HepG2 (cell line): Measurements from ENCODE around the gene NOL11. TPM values are rescaled to one million over a fixed set of nuclear protein-coding genes. Genes with fewer than 3 reads are reported as not detected.
"Not testable (repeated sequence)": the region's sequence is repeated elsewhere in the genome, so short reads cannot be mapped to it uniquely, and the experiment has no call there.

Source experiments
- ATAC-seq: fragments of 200-7000 bp; cut with Tn5 transposase; 3 replicates; pipeline ENCODE4 v1.9.1; 2020; ENCODE audit warnings: mild to moderate bottlenecking, moderate library complexity
- BruUV-seq: library from RNA; stranded (reverse); fragments of 400-500 nt; replicated peaks from 2 replicates; lab custom pipeline; 2021; lab: Mats Ljungman, UMichigan
- CTCF ChIA-PET: fragments of 300-600 bp; formaldehyde crosslinking; extraction: SDS; loops from one replicate; lab custom pipeline; 2021; ENCODE audit warnings: low total read pairs, inconsistent platforms, low intra/inter-chr PET ratio; lab: Yijun Ruan, JAX
- POLR2A ChIA-PET: fragments of 350-600 bp; sonication (Branson Sonifier 250); formaldehyde crosslinking; loops from one replicate; lab custom pipeline; 2020; ENCODE audit warnings: antibody characterized with exemption, inconsistent platforms; lab: Yijun Ruan, JAX
- DNase-seq: peaks from one replicate; pipeline ENCODE4 v3.0.0-alpha.2; 2015; ENCODE audit warnings: low spot score
- FAIRE-seq: peaks from 3 replicates; lab custom pipeline; 2011; peaks lifted over from hg19 to GRCh38; lab: Jason Lieb, UNC
- H2AFZ ChIP-seq: one replicate; pipeline ENCODE4 v1.6.1; 2011; ENCODE audit warnings: low read length, inconsistent platforms
- H3K27ac ChIP-seq: fragments of 300-600 bp; 3 replicates; pipeline ENCODE4 v1.8.0; 2011; ENCODE audit warnings: mixed run types, mild to moderate bottlenecking, mixed read lengths, low read length, inconsistent platforms; ENCODE audit not compliant: insufficient read depth; ENCODE audit errors: extremely low read length
- H3K27me3 ChIP-seq, 2 experiments: fragments of 200-600 bp in 1 of 2; 2 replicates in 1 of 2; 3 replicates in 1 of 2; pipeline versions ENCODE4 v1.6.0 to v1.8.0; 2011; ENCODE audit warnings: low read length in 2 of 2, mild to moderate bottlenecking in 2 of 2, moderate library complexity in 2 of 2, inconsistent platforms in 1 of 2; ENCODE audit not compliant: insufficient read depth in 2 of 2, control insufficient read depth in 1 of 2
- H3K36me3 ChIP-seq, 2 experiments: fragments of 200-600 bp in 1 of 2; replicated peaks in 1 of 2; 2 replicates in 1 of 2; 3 replicates in 1 of 2; pipeline versions ENCODE4 v1.5.1 to v1.8.0; 2011; ENCODE audit warnings: low read length in 2 of 2, inconsistent platforms in 1 of 2; ENCODE audit not compliant: insufficient read depth in 2 of 2, control insufficient read depth in 1 of 2
- H3K4me1 ChIP-seq: 2 replicates; pipeline ENCODE4 v1.5.1; 2012; ENCODE audit warnings: low read length, inconsistent platforms; ENCODE audit not compliant: insufficient read depth
- H3K4me2 ChIP-seq: 2 replicates; pipeline ENCODE4 v1.6.0; 2011; ENCODE audit warnings: low read depth, low read length, inconsistent platforms
- H3K4me3 ChIP-seq, 3 experiments: fragments of 200-600 bp in 1 of 3; sonication (generic), shearing (Covaris generic) in 1 of 3; replicated peaks in 1 of 3; 2 replicates each; pipeline ENCODE4 v1.5.1; 2011 to 2016; ENCODE audit warnings: low read length in 3 of 3, inconsistent platforms in 2 of 3, low read depth in 2 of 3, mild to moderate bottlenecking in 2 of 3, control low read depth in 1 of 3, mixed read lengths in 1 of 3; ENCODE audit not compliant: insufficient read depth in 1 of 3
- H3K79me2 ChIP-seq: one replicate; pipeline ENCODE4 v1.6.1; 2011; ENCODE audit warnings: low read length, inconsistent platforms; ENCODE audit not compliant: insufficient read depth
- H3K9ac ChIP-seq: 2 replicates; pipeline ENCODE4 v1.6.0; 2011; ENCODE audit warnings: mild to moderate bottlenecking, low read depth, low read length, inconsistent platforms; ENCODE audit not compliant: insufficient read depth
- H3K9me3 ChIP-seq: 2 replicates; pipeline ENCODE4 v1.5.1; 2012; ENCODE audit warnings: mild to moderate bottlenecking, low read length
- H4K20me1 ChIP-seq: 2 replicates; pipeline ENCODE4 v1.6.0; 2011; ENCODE audit warnings: inconsistent platforms, mild to moderate bottlenecking, low read length, moderate library complexity; ENCODE audit not compliant: insufficient read depth
- ARID4A ChIP-seq: sonication (generic); formaldehyde crosslinking; IDR thresholded peaks from 2 replicates; pipeline ENCODE4 v1.5.0; 2020; ENCODE audit warnings: mild to moderate bottlenecking, missing genetic modification reagents, borderline replicate concordance
- CEBPG ChIP-seq: IDR thresholded peaks from 2 replicates; pipeline ENCODE4 v1.6.1; 2016
- CREB1 ChIP-seq, 2 experiments: fragments of 450-650 bp in 1 of 2; IDR thresholded peaks; 2 replicates each; pipeline ENCODE4 v1.6.1; 2016 to 2017; ENCODE audit warnings: control low read depth in 1 of 2, mild to moderate bottlenecking in 1 of 2, missing compliant biosample characterization in 1 of 2, missing genetic modification characterization in 1 of 2
- DPF2 ChIP-seq: sonication (generic); formaldehyde crosslinking; IDR thresholded peaks from 2 replicates; pipeline ENCODE4 v1.4.0; 2020; ENCODE audit warnings: mild to moderate bottlenecking, low read depth, missing genetic modification reagents, borderline replicate concordance
- PAXIP1 ChIP-seq: sonication (generic); formaldehyde crosslinking; conservative IDR thresholded peaks from 2 replicates; pipeline ENCODE4 v1.4.0; 2020; ENCODE audit warnings: mild to moderate bottlenecking, missing genetic modification reagents, moderate library complexity
- RORA ChIP-seq: sonication (generic); formaldehyde crosslinking; IDR thresholded peaks from 2 replicates; pipeline ENCODE4 v1.5.0; 2020; ENCODE audit warnings: mild to moderate bottlenecking, missing genetic modification reagents, moderate library complexity
- TBX2 ChIP-seq: sonication (generic); formaldehyde crosslinking; IDR thresholded peaks from 2 replicates; pipeline ENCODE4 v1.5.0; 2020; ENCODE audit warnings: missing genetic modification reagents, mild to moderate bottlenecking, borderline replicate concordance
- ZMYM4 ChIP-seq: sonication (generic); formaldehyde crosslinking; IDR thresholded peaks from 2 replicates; pipeline ENCODE4 v1.8.1; 2023; ENCODE audit warnings: mild to moderate bottlenecking, missing genetic modification reagents
- ZNF772 ChIP-seq: sonication (generic); formaldehyde crosslinking; IDR thresholded peaks from 2 replicates; pipeline ENCODE4 v1.5.0; 2020; ENCODE audit warnings: mild to moderate bottlenecking, missing genetic modification reagents
- ZSCAN5A ChIP-seq: sonication (generic); formaldehyde crosslinking; IDR thresholded peaks from 2 replicates; pipeline ENCODE4 v1.8.0; 2022; ENCODE audit warnings: mild to moderate bottlenecking, missing genetic modification reagents, borderline replicate concordance
- WGBS: methylation state at CpG from one replicate; pipeline ENCODE4 v1.1.6; 2017; ENCODE audit warnings: low lambda C conversion rate; 5-methylcytosine and 5-hydroxymethylcytosine counted together
- in situ Hi-C: cut with HindIII; loops from 2 replicates; pipeline ENCODE4 v1.10.0; 2017; ENCODE audit warnings: low pct_unique_long_range_greater_than_20kb; ENCODE audit not compliant: extremely low pct_ligation_motif_present
- intact Hi-C: fragments of 100-400 bp; cut with micrococcal nuclease; formaldehyde crosslinking; loops from one replicate; pipeline ENCODE4 v1.10.0; 2022; ENCODE audit not compliant: unreplicated experiment
- polyA plus RNA-seq, 8 experiments: library from polyadenylated mRNA; depleted of rRNA in 3 of 8; stranded (reverse) in 7 of 8; unstranded in 1 of 8; fragments of >200 nt; fragmentation: Illumina TruSeq in 4 of 8; extraction: Trizol in 4 of 8; gene quantifications; 2 replicates each; pipeline versions ENCODE4 v1.2.1 to v1.2.3, GENCODE V29; 2011 to 2016; ENCODE audit warnings: low read depth in 4 of 8, missing spikeins in 1 of 8, mixed read lengths in 1 of 8; ENCODE audit not compliant: insufficient read depth in 1 of 8
- total RNA-seq, 5 experiments: library from RNA; depleted of rRNA; stranded (reverse); fragments of >200 nt; fragmentation: Illumina TruSeq; extraction: Trizol; gene quantifications; 2 replicates each; pipeline ENCODE4 v1.2.3, GENCODE V29; 2016; ENCODE audit warnings: low read depth in 1 of 5

Gene NOL11
- total and polyA plus RNA-seq, 2 of the 13 experiments (the other 11 are each of a cell fraction or from before 2014, with no cell fraction given), result 45.8 to 124 TPM

- H3K4me3 ChIP-seq; H4K20me1 ChIP-seq; in situ Hi-C loops; H3K9me3 ChIP-seq; H2AFZ ChIP-seq; CTCF ChIA-PET; H3K27me3 ChIP-seq; TF ChIP-seq CREB1 (IDR thresholded peaks at IDR 0.05): not testable (repeated sequence)
- H3K36me3 ChIP-seq, result peaks cover 18 to 66% of the 10 kb centered on the region in 2 experiments
- H3K4me2 ChIP-seq, result peak overlapping the region; percentile 64
- TSS peak; percentile 90 for BruUV-seq
- H3K79me2 ChIP-seq, result peaks cover 11% of the 10 kb centered on the region
- ATAC-seq (peak; percentile 98), DNase-seq (peak; percentile 85), FAIRE-seq (peak; percentile 63)
- H3K27ac ChIP-seq, result peak overlapping the region; percentile 86
- WGBS, result 48% methylated on average over 15 of the region's 15 CpGs
- peaks cover 51% of the 10 kb centered on the region for H3K4me1 ChIP-seq
- intact Hi-C loops, result loop anchor here (1.0 kb wide), 1 partner anchor 9 kb away; no protein-coding TSS in a partner anchor
- H3K9ac ChIP-seq, result peak overlapping the region; percentile 66
- POLR2A ChIA-PET, result interaction anchor here (0.5 to 1.9 kb wide), 9 partner anchors 9 to 372 kb away, joined by 3 to 72 read pairs (median 4); partner anchors contain the start of gene NOL11
- TF ChIP-seq DPF2 (0 out of 2 replicates have a peak, but pooled peaks have one; percentile 12), ZSCAN5A (CRISPR knock-in tag) (0 out of 2 replicates have a peak, but pooled peaks have one; percentile 48), CEBPG (CRISPR knock-in tag) (peak; percentile 43; the same call in 1 of the 2 replicates), PAXIP1 (peak; percentile 88), ZNF772 (CRISPR knock-in tag) (peak; percentile 69; the same call in 1 of the 2 replicates), ARID4A (peak; percentile 38; the same call in 1 of the 2 replicates), TBX2 (peak; percentile 51; the same call in 1 of the 2 replicates), RORA (CRISPR knock-in tag) (0 out of 2 replicates have a peak, but pooled peaks have one; percentile 82), CREB1 (CRISPR knock-in tag; IDR thresholded peaks at IDR 0.05) (peak; percentile 18; the same call in 1 of the 2 replicates), ZMYM4 (CRISPR knock-in tag) (peak; percentile 73)
Observed at GRCh38 chr17:67727152-67728039, 9.7 kb downstream of the NOL11 start.
